NCI-H2227 (cell line): ENCODE results near the gene DUSP16.
"Not testable (repeated sequence)": the region's sequence is repeated elsewhere in the genome, so short reads cannot be mapped to it uniquely, and the experiment has no call there.

Experiments
- DNase-seq: peaks from one replicate; lab custom pipeline; 2025; ENCODE audit not compliant: unreplicated experiment; lab: John Stamatoyannopoulos, UW

The DUSP16 gene

GRCh38 chr12:12548713-12549112 is 13.9 kb downstream of the DUSP16 start:
- no peak for DNase-seq

- no peak for DNase-seq
These were observed 16.3 kb downstream of the DUSP16 start for GRCh38 chr12:12546314-12546772.

- no peak for DNase-seq
These were observed 18.7 kb downstream of the DUSP16 start for GRCh38 chr12:12543959-12544358.

GRCh38 chr12:12542964-12543363 is 19.7 kb downstream of the DUSP16 start:
- no peak for DNase-seq

- DNase-seq = no peak
These were observed 20.4 kb downstream of the DUSP16 start for GRCh38 chr12:12542286-12542685.

- DNase-seq = no peak
These were observed 20.9 kb downstream of the DUSP16 start for GRCh38 chr12:12541782-12542181.

- DNase-seq = no peak
These were observed 22.2 kb downstream of the DUSP16 start for GRCh38 chr12:12540261-12541013.

- DNase-seq = no peak
These were observed 23.4 kb downstream of the DUSP16 start for GRCh38 chr12:12539028-12539810.

GRCh38 chr12:12538535-12538934 is 24.1 kb downstream of the DUSP16 start:
- no peak for DNase-seq

GRCh38 chr12:12537421-12537820 is 25.2 kb downstream of the DUSP16 start:
- no peak for DNase-seq

- no peak for DNase-seq
These were observed 27.7 kb downstream of the DUSP16 start for GRCh38 chr12:12534975-12535374.

- DNase-seq = no peak
These were observed 28.3 kb downstream of the DUSP16 start for GRCh38 chr12:12534166-12534866.

GRCh38 chr12:12533238-12533829 is 29.3 kb downstream of the DUSP16 start:
- DNase-seq = no peak

- DNase-seq = no peak
These were observed 31.5 kb downstream of the DUSP16 start for GRCh38 chr12:12531194-12531593.

GRCh38 chr12:12529783-12530421 is 32.8 kb downstream of the DUSP16 start:
- DNase-seq = no peak

- no peak for DNase-seq
These were observed 34.0 kb downstream of the DUSP16 start for GRCh38 chr12:12528361-12529270.

- no peak for DNase-seq
These were observed 34.8 kb downstream of the DUSP16 start for GRCh38 chr12:12527820-12528296.

GRCh38 chr12:12524128-12524527 is 38.5 kb downstream of the DUSP16 start:
- DNase-seq = no peak

GRCh38 chr12:12523229-12523628 is 39.4 kb downstream of the DUSP16 start:
- DNase-seq = no peak

GRCh38 chr12:12522657-12523056 is 40.0 kb downstream of the DUSP16 start:
- not testable (repeated sequence) for DNase-seq
